HCT116 (cell line): ENCODE results near the gene CENPX. TPM values are rescaled to one million over a fixed set of nuclear protein-coding genes. Genes with fewer than 3 reads are reported as not detected.

ENCODE experiments used
- ATAC-seq: fragments of 200-7000 bp; cut with Tn5 transposase; 2 replicates; pipeline ENCODE4 v1.9.1; 2020; ENCODE audit warnings: mild to moderate bottlenecking, moderate library complexity
- BruUV-seq: library from RNA; stranded (reverse); fragments of 400-500 nt; replicated peaks from 2 replicates; lab custom pipeline; 2021; lab: Mats Ljungman, UMichigan
- CTCF ChIA-PET: fragments of 300-600 bp; sonication (Branson Sonifier 250); formaldehyde crosslinking; loops from one replicate; lab custom pipeline; 2021; ENCODE audit warnings: antibody characterized with exemption; lab: Charles Lee
- POLR2A ChIA-PET: fragments of 300-600, 350-600 bp; sonication (Branson Sonifier 250); formaldehyde crosslinking; loops from one replicate; lab custom pipeline; 2021; ENCODE audit warnings: antibody characterized with exemption; lab: Charles Lee
- RAD21 ChIA-PET, 2 experiments: fragments of 300-600 bp; sonication (Branson Sonifier 250); formaldehyde crosslinking; loops; one replicate each; lab custom pipeline; 2023; ENCODE audit warnings: low total read pairs in 2 of 2; ENCODE audit not compliant: uncharacterized antibody in 2 of 2, unreplicated experiment in 2 of 2, low non-redundant PET in 1 of 2; lab: Charles Lee
- DNase-seq: peaks from one replicate; pipeline ENCODE4 v3.0.0-alpha.2; 2010; ENCODE audit warnings: low read depth, low spot score
- H2AFZ ChIP-seq: fragments of 200-600 bp; shearing (Covaris generic), sonication (generic); 2 replicates; pipeline ENCODE4 v1.6.1; 2017; ENCODE audit warnings: low read depth, mixed run types, mixed read lengths, antibody characterized with exemption, low read length; ENCODE audit not compliant: poor library complexity, severe bottlenecking
- H3K27ac ChIP-seq: 2 replicates; pipeline ENCODE4 v1.5.1; 2012; ENCODE audit warnings: low read depth, low read length
- H3K27me3 ChIP-seq: fragments of 200-600 bp; sonication (generic); 2 replicates; pipeline ENCODE4 v1.6.1; 2016; ENCODE audit warnings: mixed run types, low read length, mixed read lengths; ENCODE audit not compliant: insufficient read depth
- H3K36me3 ChIP-seq, 2 experiments: fragments of 200-500 bp in 1 of 2; fragments of 200-600 bp in 1 of 2; sonication (Bioruptor generic) in 1 of 2; sonication (generic) in 1 of 2; 2 replicates each; pipeline versions ENCODE4 v1.5.1 to v1.6.1; 2014 to 2016; ENCODE audit warnings: low read length in 2 of 2, inconsistent platforms in 1 of 2, mixed read lengths in 1 of 2, mixed run types in 1 of 2; ENCODE audit not compliant: insufficient read depth in 2 of 2, control insufficient read depth in 1 of 2
- H3K4me1 ChIP-seq, 2 experiments: fragments of 200-600 bp in 1 of 2; sonication (generic) in 1 of 2; 2 replicates each; pipeline versions ENCODE4 v1.5.1 to v1.6.1; 2012 to 2017; ENCODE audit warnings: low read length in 2 of 2, inconsistent platforms in 1 of 2, mild to moderate bottlenecking in 1 of 2, mixed read lengths in 1 of 2, mixed run types in 1 of 2, moderate library complexity in 1 of 2; ENCODE audit not compliant: insufficient read depth in 2 of 2, control insufficient read depth in 1 of 2
- H3K4me2 ChIP-seq: fragments of 200-600 bp; sonication (generic); 2 replicates; pipeline ENCODE4 v1.6.1; 2017; ENCODE audit warnings: mixed run types, low read length, mixed read lengths
- H3K4me3 ChIP-seq, 2 experiments: fragments of 200-600 bp in 1 of 2; sonication (generic) in 1 of 2; replicated peaks in 1 of 2; 2 replicates each; pipeline ENCODE4 v1.5.1; 2011 to 2016; ENCODE audit warnings: low read length in 2 of 2, control low read depth in 1 of 2, low read depth in 1 of 2, mild to moderate bottlenecking in 1 of 2, mixed read lengths in 1 of 2, mixed run types in 1 of 2
- H3K79me2 ChIP-seq: fragments of 200-600 bp; sonication (generic); 2 replicates; pipeline ENCODE4 v1.6.1; 2017; ENCODE audit warnings: mild to moderate bottlenecking, mixed run types, low read length, moderate library complexity, mixed read lengths; ENCODE audit not compliant: insufficient read depth
- H3K9ac ChIP-seq: fragments of 200-600 bp; sonication (generic); 2 replicates; pipeline ENCODE4 v1.6.1; 2016; ENCODE audit warnings: low read length, mixed read lengths
- H3K9me2 ChIP-seq: fragments of 200-600 bp; sonication (generic), shearing (Covaris generic); 2 replicates; pipeline ENCODE4 v1.6.1; 2017; ENCODE audit warnings: mixed run types, mild to moderate bottlenecking, moderate library complexity; ENCODE audit not compliant: insufficient read depth
- H3K9me3 ChIP-seq, 2 experiments: fragments of 200-500 bp in 1 of 2; fragments of 200-600 bp in 1 of 2; sonication (Bioruptor generic) in 1 of 2; sonication (generic) in 1 of 2; 2 replicates each; pipeline ENCODE4 v1.6.1; 2014 to 2017; ENCODE audit warnings: low read length in 2 of 2, mixed read lengths in 2 of 2, inconsistent platforms in 1 of 2, low read depth in 1 of 2, mild to moderate bottlenecking in 1 of 2, mixed run types in 1 of 2, moderate library complexity in 1 of 2; ENCODE audit not compliant: control insufficient read depth in 1 of 2, insufficient read depth in 1 of 2
- H4K20me1 ChIP-seq: fragments of 200-600 bp; sonication (generic), shearing (Covaris generic); 2 replicates; pipeline ENCODE4 v1.6.1; 2017; ENCODE audit warnings: mixed run types, mild to moderate bottlenecking, moderate library complexity; ENCODE audit not compliant: insufficient read depth
- CBX3 ChIP-seq: IDR thresholded peaks from 2 replicates; pipeline ENCODE4 v1.6.1; 2012; ENCODE audit warnings: low read depth
- CEBPB ChIP-seq: IDR thresholded peaks from 2 replicates; pipeline ENCODE4 v1.6.1; 2012; ENCODE audit warnings: low read depth
- CTCF ChIP-seq, 3 experiments: fragments of 200-600 bp in 1 of 3; sonication (generic) in 1 of 3; IDR thresholded peaks in 2 of 3; conservative IDR thresholded peaks in 1 of 3; 2 replicates each; pipeline ENCODE4 v1.5.1; 2012 to 2017; ENCODE audit warnings: low read depth in 2 of 3, low read length in 2 of 3, antibody characterized with exemption in 1 of 3, borderline replicate concordance in 1 of 3, control low read depth in 1 of 3, mild to moderate bottlenecking in 1 of 3, mixed read lengths in 1 of 3, mixed run types in 1 of 3, moderate library complexity in 1 of 3; ENCODE audit not compliant: insufficient read depth in 1 of 3
- ELF1 ChIP-seq: IDR thresholded peaks from 2 replicates; pipeline ENCODE4 v1.6.1; 2012; ENCODE audit warnings: low read depth, borderline replicate concordance
- EZH2 ChIP-seq: fragments of 200-600 bp; sonication (generic); IDR thresholded peaks from 2 replicates; pipeline ENCODE4 v1.6.1; 2017; ENCODE audit warnings: antibody characterized with exemption, mixed run types
- EZH2phosphoT487 ChIP-seq: fragments of 200-600 bp; IDR thresholded peaks from 2 replicates; pipeline ENCODE4 v1.6.1; 2018; ENCODE audit warnings: antibody characterized with exemption, borderline replicate concordance
- FOSL1 ChIP-seq: IDR thresholded peaks from 2 replicates; pipeline ENCODE4 v1.6.1; 2012; ENCODE audit warnings: low read depth
- JUND ChIP-seq: IDR thresholded peaks from 2 replicates; pipeline ENCODE4 v1.6.1; 2012
- MAX ChIP-seq: IDR thresholded peaks from 2 replicates; pipeline ENCODE4 v1.6.1; 2012
- POLR2A ChIP-seq: IDR thresholded peaks from 2 replicates; pipeline ENCODE4 v1.7.0; 2011; ENCODE audit warnings: borderline replicate concordance; ENCODE audit not compliant: insufficient read depth, insufficient read length; ENCODE audit errors: extremely low read depth
- POLR2AphosphoS5 ChIP-seq: IDR thresholded peaks from 2 replicates; pipeline ENCODE4 v1.6.1; 2011; ENCODE audit warnings: mild to moderate bottlenecking, low read depth, low read length, moderate library complexity
- REST ChIP-seq: IDR thresholded peaks from 2 replicates; pipeline ENCODE4 v1.6.1; 2012; ENCODE audit warnings: low read depth
- SP1 ChIP-seq: IDR thresholded peaks from 2 replicates; pipeline ENCODE4 v1.6.1; 2012; ENCODE audit warnings: low read depth
- SRF ChIP-seq: IDR thresholded peaks from 2 replicates; pipeline ENCODE4 v1.6.1; 2012; ENCODE audit warnings: low read depth
- YY1 ChIP-seq: IDR thresholded peaks from 2 replicates; pipeline ENCODE4 v1.6.1; 2011; ENCODE audit warnings: low read length, low read depth, moderate library complexity, mild to moderate bottlenecking; ENCODE audit not compliant: insufficient replicate concordance; ENCODE audit errors: extremely low read depth
- intact Hi-C: fragments of 100-400 bp; cut with micrococcal nuclease; formaldehyde crosslinking; loops from 2 replicates; pipeline ENCODE4 v1.10.0; 2022
- total RNA-seq: library from RNA; stranded (reverse); gene quantifications from one replicate; pipeline ENCODE4 v1.2.1, GENCODE V29; 2021; ENCODE audit not compliant: unreplicated experiment

The CENPX gene
- total RNA-seq, 1 experiment from 2014 or later: 184 TPM

GRCh38 chr17:82043507-82043906, 20.8 kb upstream of the CENPX start:
- BruUV-seq: no TSS peak
- peaks cover 3 to 7% of the 10 kb centered on the region in 2 experiments; a peak in 2 of 4 replicates for H3K36me3 ChIP-seq
- POLR2A ChIA-PET: no interaction called here
- H3K9me3 ChIP-seq: no peaks in the 10 kb centered on the region
- intact Hi-C loops: no loop called here
- H2AFZ ChIP-seq: no peak overlapping the region
- ATAC-seq (peak; percentile 30; the same call in 1 of the 2 replicates), DNase-seq (no peak)
- H3K9me2 ChIP-seq: no peaks in the 10 kb centered on the region
- TF ChIP-seq MAX (no peak), EZH2 (no peak), FOSL1 (no peak), JUND (no peak), ELF1 (no peak), SRF (no peak), POLR2AphosphoS5 (no peak), SP1 (no peak), YY1 (no peak), REST (no peak), CTCF (IDR thresholded peaks at IDR 0.05 in 2 of 3, conservative IDR thresholded peaks at IDR 0.05 in 1 of 3; ENCODE audit: borderline replicate concordance in 1 of 3, insufficient read depth in 1 of 3, low read depth in 2 of 3, low read length in 2 of 3) (no peak), CBX3 (no peak), POLR2A (no peak), EZH2phosphoT487 (no peak), CEBPB (no peak)
- RAD21 ChIA-PET: no interaction called here
- no peaks in the 10 kb centered on the region for H4K20me1 ChIP-seq
- H3K27ac ChIP-seq: no peak overlapping the region
- H3K27me3 ChIP-seq: no peaks in the 10 kb centered on the region
- CTCF ChIA-PET: no interaction called here
- no peaks in the 10 kb centered on the region for H3K4me1 ChIP-seq
- no peak overlapping the region for H3K4me2 ChIP-seq
- H3K9ac ChIP-seq: no peak overlapping the region
- no peak overlapping the region for H3K4me3 ChIP-seq
- no peaks in the 10 kb centered on the region for H3K79me2 ChIP-seq
